Measurements from ENCODE around the gene PRPF19.
A peak's percentile ranks its signal among the peaks of the same experiment; 100 is the strongest.

PRPF19 gene

DNA sequence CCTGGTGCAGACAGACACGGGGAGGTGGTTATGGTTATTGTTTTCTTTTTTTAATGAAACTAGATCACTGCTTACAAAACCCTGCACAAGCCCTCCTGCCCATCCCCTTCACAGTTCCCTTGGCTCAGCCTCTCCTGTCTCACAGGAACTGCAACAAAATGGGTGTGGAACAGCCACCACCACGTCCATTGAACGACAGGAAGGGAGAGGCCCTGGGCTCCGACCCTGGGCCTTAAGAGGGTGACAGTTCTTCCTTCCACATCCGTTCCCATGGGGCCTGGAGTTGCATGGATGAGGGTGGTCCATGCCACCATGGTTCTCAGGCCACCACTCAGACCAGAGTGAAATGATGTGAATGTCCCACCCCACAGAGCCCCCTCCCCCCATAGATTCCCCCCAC is 15.7 kb downstream of the PRPF19 start:
- no peak for DNase-seq (ENCODE audit: extremely low read depth, low read depth)
- TF ChIP-seq, protein P1, sequence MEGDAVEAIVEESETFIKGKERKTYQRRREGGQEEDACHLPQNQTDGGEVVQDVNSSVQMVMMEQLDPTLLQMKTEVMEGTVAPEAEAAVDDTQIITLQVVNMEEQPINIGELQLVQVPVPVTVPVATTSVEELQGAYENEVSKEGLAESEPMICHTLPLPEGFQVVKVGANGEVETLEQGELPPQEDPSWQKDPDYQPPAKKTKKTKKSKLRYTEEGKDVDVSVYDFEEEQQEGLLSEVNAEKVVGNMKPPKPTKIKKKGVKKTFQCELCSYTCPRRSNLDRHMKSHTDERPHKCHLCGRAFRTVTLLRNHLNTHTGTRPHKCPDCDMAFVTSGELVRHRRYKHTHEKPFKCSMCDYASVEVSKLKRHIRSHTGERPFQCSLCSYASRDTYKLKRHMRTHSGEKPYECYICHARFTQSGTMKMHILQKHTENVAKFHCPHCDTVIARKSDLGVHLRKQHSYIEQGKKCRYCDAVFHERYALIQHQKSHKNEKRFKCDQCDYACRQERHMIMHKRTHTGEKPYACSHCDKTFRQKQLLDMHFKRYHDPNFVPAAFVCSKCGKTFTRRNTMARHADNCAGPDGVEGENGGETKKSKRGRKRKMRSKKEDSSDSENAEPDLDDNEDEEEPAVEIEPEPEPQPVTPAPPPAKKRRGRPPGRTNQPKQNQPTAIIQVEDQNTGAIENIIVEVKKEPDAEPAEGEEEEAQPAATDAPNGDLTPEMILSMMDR (IDR thresholded peaks at IDR 0.05; ENCODE audit: low read depth, low read length): no peak

DNA sequence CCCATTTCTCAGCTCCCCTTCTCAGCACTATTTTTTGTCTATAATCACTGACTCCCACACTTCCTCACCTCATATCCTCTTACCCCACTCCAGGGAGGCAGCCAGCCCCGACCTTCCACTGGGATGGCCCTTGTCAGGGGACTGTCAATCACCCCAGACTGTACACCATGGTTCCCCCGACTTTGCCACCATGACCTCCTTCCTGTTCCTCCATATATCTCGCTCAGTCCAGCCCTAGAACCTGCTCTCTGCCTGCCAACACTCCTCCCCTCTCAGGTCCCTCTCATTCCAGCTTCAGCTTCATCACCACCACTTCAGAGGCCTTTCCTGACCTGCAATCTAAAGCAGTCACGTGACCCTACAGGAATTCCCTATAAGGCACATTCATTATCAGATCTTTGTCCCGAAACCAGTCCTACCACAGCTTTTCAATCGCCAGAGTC is 16.5 kb downstream of the PRPF19 start:
- TF ChIP-seq, protein P1 (IDR thresholded peaks at IDR 0.05; ENCODE audit: low read depth, low read length): no peak
- DNase-seq (ENCODE audit: extremely low read depth, low read depth): no peak

DNA sequence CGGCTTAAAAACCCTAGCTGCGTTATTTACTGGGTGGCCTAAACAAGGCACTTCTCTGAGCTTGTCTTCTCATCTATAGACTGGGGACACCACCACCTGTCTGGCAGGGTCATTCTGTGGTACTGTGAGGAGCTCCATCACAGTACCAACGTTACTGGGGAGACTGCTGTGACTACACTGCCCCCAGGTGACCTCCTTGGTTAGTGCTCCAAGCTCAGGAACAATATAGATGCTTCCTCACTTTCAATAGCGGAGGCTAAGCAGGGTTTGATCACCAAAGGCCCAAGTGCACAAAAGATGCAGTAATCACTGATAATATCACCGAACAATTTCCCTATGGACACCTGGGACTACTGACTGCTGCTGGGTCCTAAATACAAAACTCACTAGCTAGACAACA is 18.8 kb downstream of the PRPF19 start:
- DNase-seq (ENCODE audit: extremely low read depth, low read depth): no peak
- TF ChIP-seq, protein P1 (IDR thresholded peaks at IDR 0.05; ENCODE audit: low read depth, low read length): peak; percentile 67

DNA sequence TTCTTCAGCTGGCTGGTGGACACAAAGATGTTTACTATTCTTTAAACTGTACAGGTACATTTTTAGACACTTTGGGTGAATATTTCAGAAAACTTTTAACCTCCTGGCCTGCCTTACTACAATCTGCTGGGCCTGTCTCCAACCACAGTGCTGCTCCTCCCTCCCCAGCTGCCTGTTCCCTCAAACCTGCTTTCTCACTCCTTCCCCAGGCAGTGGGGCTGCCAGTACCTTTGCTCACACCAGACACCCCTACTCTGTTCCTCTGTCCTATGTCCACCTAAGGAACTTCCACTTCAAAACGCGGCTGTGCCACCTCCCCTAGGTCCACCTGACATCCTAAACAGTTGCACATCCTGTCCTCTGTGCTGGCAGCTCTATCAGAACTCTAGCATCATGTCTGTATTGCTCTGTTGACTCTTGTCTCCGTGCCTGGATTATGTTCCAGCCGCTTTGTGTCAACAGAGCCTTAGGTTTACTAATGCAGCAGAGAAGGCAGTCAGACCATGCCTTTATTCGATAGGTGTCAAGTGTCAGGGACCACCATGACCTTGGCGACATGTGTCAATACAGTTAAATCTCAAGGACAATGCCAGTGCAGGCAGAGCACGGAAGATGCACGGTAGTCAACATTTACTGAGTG is 25.6 kb downstream of the PRPF19 start:
- TF ChIP-seq, protein P1 (IDR thresholded peaks at IDR 0.05; ENCODE audit: low read depth, low read length): no peak
- no peak for DNase-seq (ENCODE audit: extremely low read depth, low read depth)

DNA sequence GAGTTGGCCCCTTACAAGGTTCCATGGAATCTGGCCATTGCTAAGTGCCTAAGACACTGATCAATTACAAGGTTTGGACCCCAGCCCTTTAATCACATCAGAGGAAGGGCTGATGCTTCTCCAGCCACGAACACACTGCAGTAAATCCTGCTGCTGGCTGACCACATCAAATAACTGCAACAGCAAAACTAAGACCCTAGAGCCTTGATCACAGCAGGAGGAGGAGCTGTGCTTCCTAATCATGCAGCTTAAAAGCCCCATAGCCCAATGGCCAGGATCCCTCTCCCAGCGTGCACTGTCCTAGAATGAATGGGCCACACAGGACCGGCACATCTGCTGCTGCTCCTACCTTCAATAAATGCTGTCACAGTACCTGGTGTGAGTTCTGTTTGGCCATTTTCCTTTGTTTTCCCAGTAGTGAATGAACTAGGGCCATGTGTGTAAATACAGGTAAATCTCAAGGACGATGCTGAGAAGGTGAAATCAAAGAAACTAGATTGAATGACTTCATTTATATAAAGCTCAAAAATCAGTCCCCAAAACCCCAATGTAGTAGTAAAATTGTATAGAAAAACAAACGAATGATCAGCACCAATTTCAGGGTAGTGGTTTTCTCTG is 26.3 kb downstream of the PRPF19 start:
- TF ChIP-seq, protein P1 (IDR thresholded peaks at IDR 0.05; ENCODE audit: low read depth, low read length): no peak
- no peak for DNase-seq (ENCODE audit: extremely low read depth, low read depth)

DNA sequence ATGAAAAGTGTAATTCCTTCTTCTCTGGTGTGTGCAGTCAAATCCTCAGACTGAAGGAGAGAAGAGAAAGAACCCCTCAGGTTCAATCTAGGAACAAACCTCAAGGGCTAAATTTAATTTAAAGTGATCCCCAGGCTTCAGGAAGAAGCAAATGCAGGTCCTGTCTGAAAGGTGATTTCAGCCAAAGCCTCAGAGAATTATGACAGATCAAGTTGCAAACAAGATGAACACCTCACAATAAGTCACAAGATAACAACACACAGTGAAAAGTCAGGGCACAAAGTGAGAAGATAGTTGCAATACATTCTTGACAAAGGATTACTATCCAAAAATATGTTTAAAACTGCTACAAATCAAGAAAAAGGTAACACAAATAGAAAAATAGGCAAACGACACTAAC is 27.3 kb downstream of the PRPF19 start:
- TF ChIP-seq, protein P1 (IDR thresholded peaks at IDR 0.05; ENCODE audit: low read depth, low read length): no peak
- no peak for DNase-seq (ENCODE audit: extremely low read depth, low read depth)

DNA sequence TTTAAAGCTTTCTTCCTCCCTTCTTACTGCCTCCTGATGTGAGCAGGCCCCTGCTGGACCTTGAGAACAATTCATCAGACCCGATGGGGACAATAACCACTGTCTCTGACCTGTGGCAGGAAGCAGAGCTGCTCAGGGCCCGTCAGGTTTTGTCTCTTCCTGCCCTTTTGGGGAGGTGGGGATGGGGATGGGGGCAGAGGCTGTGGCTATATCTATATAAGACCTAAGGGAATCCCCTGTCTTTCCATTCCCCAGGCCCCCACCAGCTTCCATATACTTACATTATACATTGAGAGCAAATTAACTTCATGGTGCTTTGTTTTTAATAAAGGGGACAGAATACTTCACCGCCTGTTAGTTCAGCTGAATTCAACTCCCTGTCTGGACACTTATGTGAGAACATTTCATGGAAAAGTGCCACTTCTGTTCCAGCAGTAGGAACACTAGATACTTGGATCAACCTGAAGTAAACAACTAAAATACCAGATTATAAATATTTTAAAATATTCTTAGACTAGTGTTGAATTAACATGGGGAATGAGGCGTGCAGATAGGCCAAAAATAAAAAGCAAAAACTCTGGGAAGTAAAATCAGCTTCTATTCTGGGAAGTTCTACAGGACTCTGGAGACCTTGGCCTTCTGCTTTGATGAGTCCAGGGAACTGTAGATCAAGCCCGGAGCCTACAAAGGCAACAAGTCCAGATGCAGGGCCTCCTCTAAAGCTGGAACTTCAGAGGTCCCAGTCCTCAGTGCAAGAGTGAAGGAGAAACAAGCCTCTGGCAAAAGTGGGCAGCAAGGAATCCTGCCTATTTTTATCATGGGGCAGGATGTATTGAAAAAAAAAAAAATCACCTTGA is 27.9 kb downstream of the PRPF19 start:
- TF ChIP-seq, protein P1 (IDR thresholded peaks at IDR 0.05; ENCODE audit: low read depth, low read length): no peak
- no peak for DNase-seq (ENCODE audit: extremely low read depth, low read depth)
